ENCODE results near the gene LAD1.

LAD1 gene

GRCh38 chr1:201346337-201346939 is 52.7 kb downstream of the LAD1 start:
- FAIRE-seq = peak; percentile 82

GRCh38 chr1:201345081-201345355 is 54.1 kb downstream of the LAD1 start:
- FAIRE-seq = no peak

GRCh38 chr1:201344206-201345080 is 54.7 kb downstream of the LAD1 start:
- no peak for FAIRE-seq

- FAIRE-seq = no peak
Measured at GRCh38 chr1:201341377-201341776, 57.7 kb downstream of the LAD1 start.

GRCh38 chr1:201336711-201337450 is 62.2 kb downstream of the LAD1 start:
- FAIRE-seq = no peak

GRCh38 chr1:201335901-201336300 is 63.2 kb downstream of the LAD1 start:
- FAIRE-seq = no peak

- no peak for FAIRE-seq
Measured at GRCh38 chr1:201335174-201335870, 63.8 kb downstream of the LAD1 start.

GRCh38 chr1:201334325-201335173 is 64.6 kb downstream of the LAD1 start:
- peak; percentile 69 for FAIRE-seq

GRCh38 chr1:201332616-201333335 is 66.3 kb downstream of the LAD1 start:
- FAIRE-seq = no peak

- FAIRE-seq = no peak
Measured at GRCh38 chr1:201332021-201332420, 67.1 kb downstream of the LAD1 start.

GRCh38 chr1:201331166-201331565 is 68.0 kb downstream of the LAD1 start:
- FAIRE-seq = no peak
